Measurements from ENCODE around the gene SLC4A7. TPM values are rescaled to one million over a fixed set of nuclear protein-coding genes. Genes with fewer than 3 reads are reported as not detected.

Gene SLC4A7
- total and polyA plus RNA-seq, 10 of the 15 experiments (the other 5 are each of a cell fraction or from before 2014, with no cell fraction given): 4.4 to 41.4 (median 18.3) TPM

GRCh38 chr3:27484015-27484844 lies at the start of gene SLC4A7 (continued):
- TF ChIP-seq EZH2 (IDR thresholded peaks at IDR 0.05; ENCODE audit: borderline replicate concordance, control insufficient read depth, low read depth, low read length) (no peak), PKNOX1 (IDR thresholded peaks at IDR 0.05) (peak; percentile 97), NR2C2 (IDR thresholded peaks at IDR 0.05; ENCODE audit: borderline replicate concordance, control insufficient read depth, insufficient read length, low read depth) (no peak), USF2 (IDR thresholded peaks at IDR 0.05; ENCODE audit: borderline replicate concordance, low read depth, low read length) (no peak), TARDBP (IDR thresholded peaks at IDR 0.05; ENCODE audit: borderline replicate concordance) (no peak), IRF5 (IDR thresholded peaks at IDR 0.05; ENCODE audit: borderline replicate concordance) (no peak), HDAC2 (IDR thresholded peaks at IDR 0.05) (no peak), NRF1 (conservative IDR thresholded peaks at IDR 0.05; ENCODE audit: low read depth, low read length) (no peak), RCOR1 (conservative IDR thresholded peaks at IDR 0.05; ENCODE audit: low read depth, low read length) (no peak), MAX (IDR thresholded peaks at IDR 0.05; ENCODE audit: low read depth, low read length) (no peak), POU2F2 (IDR thresholded peaks at IDR 0.05; ENCODE audit: borderline replicate concordance, low read depth, low read length) (peak; percentile 53; the same call in 1 of the 3 replicates), FOS (IDR thresholded peaks at IDR 0.05; ENCODE audit: borderline replicate concordance, extremely low read depth, insufficient read length) (no peak), MYC (IDR thresholded peaks at IDR 0.05; ENCODE audit: insufficient read depth, insufficient read length, insufficient replicate concordance, low read length, severe bottlenecking) (no peak), PAX8 (IDR thresholded peaks at IDR 0.05) (no peak), MYB (IDR thresholded peaks at IDR 0.05; ENCODE audit: borderline replicate concordance, low read depth, low read length) (no peak), EED (IDR thresholded peaks at IDR 0.05; ENCODE audit: low read depth) (no peak), BHLHE40 (IDR thresholded peaks at IDR 0.05; ENCODE audit: borderline replicate concordance in 1 of 2, low read depth in 2 of 2, low read length in 1 of 2) (peak in 1 of 2 experiments; percentile 76; a peak in 2 of 4 replicates), ZNF217 (IDR thresholded peaks at IDR 0.05) (peak; percentile 68; the same call in 1 of the 2 replicates), PRDM15 (CRISPR knock-in tag; IDR thresholded peaks at IDR 0.05) (no peak), RB1 (IDR thresholded peaks at IDR 0.05; ENCODE audit: borderline replicate concordance) (peak; percentile 92; the same call in 1 of the 2 replicates), CREB1 (IDR thresholded peaks at IDR 0.05; ENCODE audit: low read depth) (peak; percentile 78), SUZ12 (IDR thresholded peaks at IDR 0.05; ENCODE audit: unreplicated experiment) (no peak)

All from GM12878 (cell line).